Gastrocnemius medialis (tissue), 4 donors: Measurements from ENCODE around the gene C14orf180. TPM values are rescaled to one million over a fixed set of nuclear protein-coding genes. Genes with fewer than 3 reads are reported as not detected.

Experiments used
- ATAC-seq, 2 donors: fragments of 150-250 bp; one replicate each; pipeline ENCODE4 v1.9.1; 2016
- DNase-seq, 2 donors: peaks; one replicate each; pipeline ENCODE4 v3.0.0-alpha.2; 2019
- H3K27ac ChIP-seq, 4 donors: fragments of 200-600 bp; sonication (generic); 1 replicate in 1 of 4; 2 replicates in 3 of 4; pipeline ENCODE4 v1.5.1; 2016 to 2018; ENCODE audit warnings: mild to moderate bottlenecking in 2 of 4, moderate library complexity in 1 of 4
- H3K27me3 ChIP-seq, 3 donors: fragments of 200-600 bp; sonication (generic) in 2 of 3; 1 replicate in 1 of 3; 2 replicates in 2 of 3; pipeline versions ENCODE4 v1.5.1 to v1.6.0; 2016 to 2019; ENCODE audit warnings: mild to moderate bottlenecking in 1 of 3, moderate library complexity in 1 of 3
- H3K36me3 ChIP-seq, 2 donors: fragments of 200-600 bp; sonication (generic) in 1 of 2; one replicate each; pipeline ENCODE4 v1.5.1; 2017 to 2018
- H3K4me1 ChIP-seq, 2 donors: fragments of 200-600 bp; sonication (generic) in 1 of 2; one replicate each; pipeline ENCODE4 v1.5.1; 2016 to 2017; ENCODE audit warnings: mild to moderate bottlenecking in 2 of 2
- H3K4me3 ChIP-seq, 4 donors: fragments of 200-600 bp; sonication (generic) in 3 of 4; 1 replicate in 1 of 4; 2 replicates in 3 of 4; pipeline ENCODE4 v1.5.1; 2016 to 2019; ENCODE audit warnings: mild to moderate bottlenecking in 2 of 4
- H3K9me3 ChIP-seq, 3 donors: fragments of 200-600 bp; sonication (generic) in 2 of 3; 1 replicate in 1 of 3; 2 replicates in 2 of 3; pipeline ENCODE4 v1.5.1; 2016 to 2019
- CTCF ChIP-seq, 5 experiments: fragments of 450-650 bp in 3 of 5; fragments of 200-600 bp in 2 of 5; sonication (generic) in 2 of 5; IDR thresholded peaks in 4 of 5; conservative IDR thresholded peaks in 1 of 5; 1 replicate in 4 of 5; 2 replicates in 1 of 5; pipeline ENCODE4 v1.5.1; 2016 to 2019; ENCODE audit warnings: antibody characterized with exemption in 5 of 5, mild to moderate bottlenecking in 3 of 5, moderate library complexity in 3 of 5
- POLR2A ChIP-seq, 2 donors: fragments of 450-650 bp; IDR thresholded peaks; one replicate each; pipeline ENCODE4 v1.6.1; 2017; ENCODE audit warnings: antibody characterized with exemption in 2 of 2, mild to moderate bottlenecking in 2 of 2, moderate library complexity in 2 of 2
- in situ Hi-C, 4 donors: fragments of 200-750 bp; cut with MboI; loops; one replicate each; pipeline versions ENCODE4 v1.15.0 to v1.8.0; 2017; ENCODE audit warnings: low sequenced_read_pairs in 4 of 4
- intact Hi-C: fragments of 100-400 bp; cut with DNase I; formaldehyde crosslinking; loops from one replicate; pipeline ENCODE4 v1.15.1; 2023; ENCODE audit warnings: low total_unique reads
- total RNA-seq, 4 donors: library from RNA; depleted of rRNA; stranded (reverse); fragments of >200 nt; gene quantifications; one replicate each; pipeline versions ENCODE4 v1.1.0 to v1.2.3, GENCODE V29; 2016

C14orf180 gene
- total RNA-seq, 4 donors from 2014 or later = 0.16 to 1.5 (median 0.25) TPM

DNA sequence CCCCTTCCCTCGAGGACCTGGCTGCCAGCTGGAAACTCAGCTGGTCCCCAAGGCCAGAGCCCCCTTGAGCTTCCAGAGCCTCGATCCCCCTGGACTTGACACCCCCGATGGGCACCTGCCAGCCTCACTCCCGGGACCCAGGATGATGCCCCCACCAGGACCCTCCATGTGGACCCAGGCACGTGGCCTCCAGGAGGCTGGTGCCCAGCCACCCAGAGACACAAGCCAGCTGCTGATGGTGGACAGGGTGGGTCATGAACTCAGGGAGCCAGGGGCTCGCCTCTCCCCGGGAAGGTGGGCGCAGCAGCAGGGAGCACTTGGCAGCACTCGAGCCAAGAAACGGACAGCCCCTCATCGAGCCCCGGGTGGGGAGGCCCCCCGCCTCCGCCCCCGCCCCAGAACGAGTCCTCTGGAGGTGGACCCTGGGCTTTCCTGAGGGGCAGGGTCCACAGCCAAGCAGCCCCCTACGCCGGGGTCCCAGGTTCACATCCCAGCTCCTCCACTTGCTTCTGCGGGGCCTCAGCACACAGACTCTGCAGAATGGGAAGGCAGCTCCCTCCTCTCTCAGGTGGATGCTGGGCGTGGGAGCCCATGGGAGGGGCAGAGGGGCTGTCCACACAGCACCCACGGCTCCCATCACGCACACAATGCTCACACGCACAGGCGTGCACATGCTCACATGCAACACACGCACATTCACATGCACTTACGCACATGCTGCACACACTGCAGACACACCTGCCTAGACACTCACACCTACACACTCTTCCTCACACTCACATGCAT lies 12.1 kb downstream of the C14orf180 start:
- H3K36me3 ChIP-seq = no peaks in the 10 kb centered on the region
- no peak for TF ChIP-seq CTCF (IDR thresholded peaks at IDR 0.05 in 4 of 5, conservative IDR thresholded peaks at IDR 0.05 in 1 of 5)
- TF ChIP-seq POLR2A (IDR thresholded peaks at IDR 0.05) = no peak
- in situ Hi-C loops (no loop called here), intact Hi-C loops (no loop called here)
- H3K27ac ChIP-seq = no peak overlapping the region
- no peak for DNase-seq
- H3K9me3 ChIP-seq = no peaks in the 10 kb centered on the region
- ATAC-seq = no peak
- peaks cover 0 to 11% (median 0%) of the 10 kb centered on the region in 3 donors for H3K27me3 ChIP-seq
- no peaks in the 10 kb centered on the region for H3K4me1 ChIP-seq
- H3K4me3 ChIP-seq = no peak overlapping the region

GRCh38 chr14:104592292-104592672 lies 12.7 kb downstream of the C14orf180 start:
- Histone ChIP-seq H3K4me3 (no peak overlapping the region), H3K4me1 (no peaks in the 10 kb centered on the region), H3K9me3 (no peaks in the 10 kb centered on the region), H3K27ac (no peak overlapping the region), H3K36me3 (no peaks in the 10 kb centered on the region), H3K27me3 (peaks cover 0 to 12% (median under 1%) of the 10 kb centered on the region in 3 donors)
- no peak for ATAC-seq
- TF ChIP-seq CTCF (IDR thresholded peaks at IDR 0.05 in 4 of 5, conservative IDR thresholded peaks at IDR 0.05 in 1 of 5) (no peak), POLR2A (IDR thresholded peaks at IDR 0.05) (no peak)
- in situ Hi-C loops (no loop called here), intact Hi-C loops (no loop called here)
- no peak for DNase-seq

DNA sequence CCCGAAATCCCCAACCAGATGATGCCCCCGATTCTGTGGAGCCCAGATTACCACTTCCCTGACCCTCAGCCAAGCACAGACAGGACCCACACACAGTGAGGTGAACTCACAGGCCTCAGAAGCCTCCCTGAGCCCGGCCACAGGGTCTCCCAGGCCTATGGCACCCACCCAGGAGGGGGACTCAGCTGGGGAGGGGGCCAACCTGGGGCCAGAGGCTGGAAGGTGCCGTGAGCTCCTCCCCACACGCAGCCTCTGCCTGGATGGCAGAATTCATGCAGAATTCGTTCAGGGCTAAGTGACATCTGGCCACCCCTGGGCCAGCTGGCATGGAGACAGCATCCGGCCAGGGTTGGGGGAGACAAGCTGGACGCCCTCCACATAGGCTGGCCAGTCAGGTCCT lies 13.2 kb downstream of the C14orf180 start:
- Histone ChIP-seq H3K27ac (no peak overlapping the region), H3K4me3 (no peak overlapping the region), H3K4me1 (no peaks in the 10 kb centered on the region), H3K36me3 (no peaks in the 10 kb centered on the region), H3K9me3 (no peaks in the 10 kb centered on the region), H3K27me3 (peaks cover 0 to 12% (median 6%) of the 10 kb centered on the region in 3 donors)
- in situ Hi-C loops (no loop called here), intact Hi-C loops (no loop called here)
- ATAC-seq (no peak), DNase-seq (no peak)
- TF ChIP-seq POLR2A (IDR thresholded peaks at IDR 0.05) (no peak), CTCF (IDR thresholded peaks at IDR 0.05 in 4 of 5, conservative IDR thresholded peaks at IDR 0.05 in 1 of 5) (no peak)

DNA sequence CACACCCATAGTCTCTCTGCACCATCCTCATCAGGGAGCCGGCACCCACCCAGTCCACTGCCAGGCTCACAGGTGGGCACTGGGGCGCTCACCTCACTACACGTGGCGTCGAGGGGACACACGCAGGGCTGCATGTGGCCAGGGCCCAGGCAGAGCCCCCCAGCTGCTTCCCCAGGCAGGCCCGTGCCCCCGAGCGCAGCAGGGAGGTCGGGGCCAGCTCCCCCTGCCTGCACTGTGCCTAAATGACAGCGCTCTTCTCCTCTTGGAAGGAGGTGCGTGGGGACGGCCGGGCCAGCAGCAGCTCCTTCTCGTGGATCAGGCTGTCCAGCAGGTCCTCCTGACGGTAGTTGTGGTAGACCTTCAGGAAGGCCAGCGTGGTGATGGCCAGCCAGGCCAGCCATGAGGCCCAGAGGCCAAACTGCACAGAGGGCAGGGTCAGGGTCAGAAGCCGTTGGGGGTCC lies 13.7 kb downstream of the C14orf180 start:
- Histone ChIP-seq H3K4me3 (no peak overlapping the region), H3K27ac (no peak overlapping the region), H3K27me3 (peaks cover 0 to 12% (median 8%) of the 10 kb centered on the region in 3 donors), H3K9me3 (no peaks in the 10 kb centered on the region), H3K36me3 (no peaks in the 10 kb centered on the region), H3K4me1 (no peaks in the 10 kb centered on the region)
- in situ Hi-C loops (no loop called here), intact Hi-C loops (no loop called here)
- TF ChIP-seq CTCF (IDR thresholded peaks at IDR 0.05 in 4 of 5, conservative IDR thresholded peaks at IDR 0.05 in 1 of 5) (no peak), POLR2A (IDR thresholded peaks at IDR 0.05) (no peak)
- no peak for ATAC-seq
- no peak for DNase-seq
